ENCODE measurements around the gene TNFSF15.

The TNFSF15 gene

DNA sequence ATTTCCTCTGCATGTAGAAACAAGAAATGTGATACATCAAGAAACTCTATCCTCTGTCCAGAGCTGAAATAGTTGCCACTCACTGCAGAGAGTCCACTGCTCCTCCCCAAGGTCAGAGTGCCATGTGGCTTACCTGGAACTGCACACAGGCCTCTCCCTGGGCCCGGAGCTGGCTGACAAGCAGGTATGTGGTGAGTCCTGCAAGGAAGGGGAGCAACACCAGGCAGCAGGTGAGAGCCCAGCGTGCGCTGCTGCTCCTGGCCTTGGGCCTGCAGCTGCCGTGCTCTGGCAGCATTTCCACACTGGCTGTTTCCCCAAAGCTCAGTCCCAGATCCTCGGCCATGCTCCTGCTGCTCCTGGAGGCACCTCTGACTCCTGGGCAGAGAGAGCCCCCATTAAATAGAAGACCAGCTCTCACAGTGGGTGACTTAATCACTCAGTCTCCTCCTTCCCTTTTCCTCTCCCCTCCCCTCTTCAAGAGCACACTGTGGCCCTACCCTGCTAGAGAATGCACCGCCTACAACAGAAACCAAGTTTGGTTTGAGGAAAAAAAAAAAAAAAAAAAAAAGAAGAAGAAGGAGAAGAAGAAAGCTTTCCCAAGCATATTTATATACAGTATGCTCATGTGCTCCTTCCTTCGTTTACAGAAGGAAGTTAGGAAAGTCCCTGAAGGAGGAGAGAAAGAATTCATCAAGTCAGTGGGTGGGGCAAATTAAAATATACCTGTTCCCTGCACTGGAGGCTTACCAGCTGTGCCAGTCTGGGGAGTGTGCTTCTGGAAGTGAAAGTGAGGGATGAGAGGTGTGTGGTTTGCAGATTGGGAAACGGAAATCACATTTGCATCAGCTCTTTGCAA, at the start of gene TNFSF15:
Gene TNFSF15 (minus strand): TSS at position 370 of the 856 bp plus-strand sequence. CDS start 27 bp downstream, at position 343.
- no peak within 1 kb of the TSS for H3K4me3 ChIP-seq (ENCODE audit: low read depth, low read length)
- TF ChIP-seq, protein P1, sequence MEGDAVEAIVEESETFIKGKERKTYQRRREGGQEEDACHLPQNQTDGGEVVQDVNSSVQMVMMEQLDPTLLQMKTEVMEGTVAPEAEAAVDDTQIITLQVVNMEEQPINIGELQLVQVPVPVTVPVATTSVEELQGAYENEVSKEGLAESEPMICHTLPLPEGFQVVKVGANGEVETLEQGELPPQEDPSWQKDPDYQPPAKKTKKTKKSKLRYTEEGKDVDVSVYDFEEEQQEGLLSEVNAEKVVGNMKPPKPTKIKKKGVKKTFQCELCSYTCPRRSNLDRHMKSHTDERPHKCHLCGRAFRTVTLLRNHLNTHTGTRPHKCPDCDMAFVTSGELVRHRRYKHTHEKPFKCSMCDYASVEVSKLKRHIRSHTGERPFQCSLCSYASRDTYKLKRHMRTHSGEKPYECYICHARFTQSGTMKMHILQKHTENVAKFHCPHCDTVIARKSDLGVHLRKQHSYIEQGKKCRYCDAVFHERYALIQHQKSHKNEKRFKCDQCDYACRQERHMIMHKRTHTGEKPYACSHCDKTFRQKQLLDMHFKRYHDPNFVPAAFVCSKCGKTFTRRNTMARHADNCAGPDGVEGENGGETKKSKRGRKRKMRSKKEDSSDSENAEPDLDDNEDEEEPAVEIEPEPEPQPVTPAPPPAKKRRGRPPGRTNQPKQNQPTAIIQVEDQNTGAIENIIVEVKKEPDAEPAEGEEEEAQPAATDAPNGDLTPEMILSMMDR (IDR thresholded peaks at IDR 0.05; ENCODE audit: borderline replicate concordance, insufficient read depth, low read depth, low read length) = no peak

DNA sequence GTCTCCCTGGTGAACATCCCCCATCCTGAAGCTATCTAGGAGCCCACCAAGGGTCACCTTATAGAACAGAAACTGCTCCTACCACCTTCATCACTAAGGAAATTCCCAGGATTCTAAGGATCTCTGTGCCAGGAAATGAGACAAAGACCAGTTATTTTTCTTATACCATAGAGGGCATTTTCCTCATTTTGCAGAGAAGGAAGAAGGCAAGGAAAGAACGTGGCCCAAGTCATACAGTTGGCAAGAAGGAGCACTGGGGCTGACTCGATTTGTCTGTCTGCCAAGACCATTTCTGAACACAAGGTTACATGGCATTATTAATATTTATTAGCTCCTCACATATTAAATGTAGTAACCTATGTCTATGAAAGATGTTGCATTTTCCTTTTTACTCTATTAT, 49.6 kb upstream of the TNFSF15 start:
- TF ChIP-seq, protein P1 (IDR thresholded peaks at IDR 0.05; ENCODE audit: borderline replicate concordance, insufficient read depth, low read depth, low read length) = no peak
- H3K4me3 ChIP-seq (ENCODE audit: low read depth, low read length) = no peak overlapping the region

DNA sequence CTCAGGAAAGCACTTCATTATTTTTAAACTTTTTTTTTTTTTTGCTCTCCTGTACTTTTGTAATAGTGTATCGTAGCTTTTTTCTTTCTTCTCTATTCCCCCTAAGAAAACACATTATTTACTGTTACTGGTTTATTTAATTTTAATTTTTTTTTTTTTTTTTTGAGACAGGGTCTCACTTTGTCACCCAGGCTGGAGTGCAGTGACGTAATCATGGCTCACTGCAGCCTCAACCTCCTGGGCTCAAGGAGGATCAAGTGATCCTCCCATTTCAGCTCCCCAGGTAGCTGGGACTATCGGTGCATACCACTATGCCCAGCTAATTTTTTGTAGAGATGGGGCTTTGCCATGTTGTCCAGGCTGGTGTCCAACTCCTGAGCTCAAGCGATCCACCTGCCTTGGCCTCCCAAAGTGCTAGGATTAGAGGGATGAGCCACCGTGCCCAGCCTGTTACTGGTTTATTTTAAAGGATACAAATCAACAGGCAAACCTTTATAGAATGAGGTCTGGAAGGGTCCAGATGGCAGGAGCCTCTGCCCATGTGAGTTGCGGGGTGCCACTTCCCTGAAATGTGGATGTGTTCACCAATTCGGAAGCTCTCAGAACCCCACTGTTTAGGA, 49.0 kb upstream of the TNFSF15 start:
- H3K4me3 ChIP-seq (ENCODE audit: low read depth, low read length) = no peak overlapping the region
- TF ChIP-seq, protein P1 (IDR thresholded peaks at IDR 0.05; ENCODE audit: borderline replicate concordance, insufficient read depth, low read depth, low read length) = no peak

DNA sequence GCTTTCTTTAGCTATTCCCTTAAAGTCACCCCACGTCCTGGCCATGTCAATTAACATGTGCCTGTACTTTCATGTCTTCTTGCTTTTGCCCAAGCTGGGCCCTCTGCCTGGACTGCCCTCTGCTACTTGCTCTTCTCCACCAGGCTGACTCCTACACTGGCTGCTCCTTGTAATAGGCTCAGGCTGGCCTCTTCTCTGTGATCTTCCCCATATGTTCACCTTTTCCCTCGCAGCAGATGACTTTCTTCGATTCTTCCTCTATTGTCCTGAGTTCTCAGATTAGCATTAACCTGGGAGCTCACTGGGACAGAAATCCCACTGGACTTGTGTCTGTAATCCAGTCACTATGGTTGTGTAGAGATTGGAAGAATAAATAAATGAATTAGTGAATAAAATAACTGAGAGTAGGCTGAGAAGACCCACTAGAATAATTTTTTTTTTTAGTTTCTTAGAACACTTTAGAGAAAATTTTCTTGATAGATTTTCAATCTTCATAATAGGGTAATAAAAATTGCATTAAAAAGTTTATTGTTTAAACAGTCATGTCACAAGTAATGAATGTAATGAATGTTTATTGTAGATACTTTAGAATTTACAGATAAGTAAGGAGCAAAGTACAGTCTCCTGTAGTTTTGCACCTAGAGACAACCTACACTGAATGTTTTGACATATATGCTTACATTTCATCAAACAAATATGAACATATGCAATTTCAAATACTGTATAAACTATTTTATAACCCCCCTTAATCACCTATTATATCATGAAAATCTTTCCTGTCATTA, 47.4 kb upstream of the TNFSF15 start:
- TF ChIP-seq, protein P1 (IDR thresholded peaks at IDR 0.05; ENCODE audit: borderline replicate concordance, insufficient read depth, low read depth, low read length) = no peak
- H3K4me3 ChIP-seq (ENCODE audit: low read depth, low read length) = no peak overlapping the region

DNA sequence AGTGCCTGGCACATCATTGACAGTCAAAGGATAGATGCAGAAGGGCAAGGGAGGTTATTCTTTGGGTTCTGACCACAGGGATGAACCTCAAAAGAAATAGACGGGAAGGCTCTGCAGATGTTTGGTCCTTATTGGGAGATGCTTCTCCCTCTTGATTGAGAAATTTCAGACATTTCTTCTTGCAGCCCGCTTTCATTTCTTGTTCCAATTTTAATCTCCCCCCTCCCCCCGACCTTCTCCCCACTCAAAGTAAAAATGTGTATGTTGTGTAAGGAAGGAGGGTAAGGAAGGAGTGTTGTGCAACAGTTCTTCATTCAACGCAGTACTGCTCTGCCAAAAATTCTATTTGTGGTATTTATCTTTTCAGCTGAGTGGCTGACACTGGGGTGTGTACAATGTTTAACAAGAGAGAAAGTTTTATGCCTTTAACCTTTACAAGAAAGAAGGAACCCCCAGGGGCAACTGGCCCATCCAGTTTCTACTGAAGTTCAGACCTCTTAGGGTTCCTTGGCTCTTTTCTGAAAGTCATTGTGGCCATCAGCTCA, 46.3 kb upstream of the TNFSF15 start:
- TF ChIP-seq, protein P1 (IDR thresholded peaks at IDR 0.05; ENCODE audit: borderline replicate concordance, insufficient read depth, low read depth, low read length) = no peak
- H3K4me3 ChIP-seq (ENCODE audit: low read depth, low read length) = no peak overlapping the region

DNA sequence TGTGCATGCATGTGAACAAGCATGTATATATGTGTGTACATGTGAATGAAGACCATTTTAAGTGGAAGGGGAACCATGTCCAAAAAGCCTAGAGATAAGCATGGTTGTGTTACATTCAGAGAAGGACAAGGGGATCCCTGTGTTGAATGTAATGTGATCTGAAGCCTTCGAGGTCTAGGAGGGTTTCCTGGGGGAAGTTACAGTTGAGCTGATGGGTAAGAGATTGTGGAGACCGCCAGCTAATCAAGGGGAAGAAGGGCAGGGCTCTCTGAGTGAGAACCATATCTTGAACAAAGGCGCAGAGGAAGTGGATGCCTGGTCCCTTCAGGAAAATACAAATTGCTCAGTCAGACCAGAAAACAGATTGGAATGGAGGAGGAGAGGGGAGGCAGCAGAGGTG, 45.5 kb upstream of the TNFSF15 start:
- TF ChIP-seq, protein P1 (IDR thresholded peaks at IDR 0.05; ENCODE audit: borderline replicate concordance, insufficient read depth, low read depth, low read length) = no peak
- H3K4me3 ChIP-seq (ENCODE audit: low read depth, low read length) = no peak overlapping the region

All from GM12875 (cell line).